Measurements from ENCODE around the gene TF. TPM values are rescaled to one million over a fixed set of nuclear protein-coding genes. Genes with fewer than 3 reads are reported as not detected.

The TF gene
- total RNA-seq, 3 donors from 2014 or later = 3.7 to 8.2 (median 7.9) TPM

DNA sequence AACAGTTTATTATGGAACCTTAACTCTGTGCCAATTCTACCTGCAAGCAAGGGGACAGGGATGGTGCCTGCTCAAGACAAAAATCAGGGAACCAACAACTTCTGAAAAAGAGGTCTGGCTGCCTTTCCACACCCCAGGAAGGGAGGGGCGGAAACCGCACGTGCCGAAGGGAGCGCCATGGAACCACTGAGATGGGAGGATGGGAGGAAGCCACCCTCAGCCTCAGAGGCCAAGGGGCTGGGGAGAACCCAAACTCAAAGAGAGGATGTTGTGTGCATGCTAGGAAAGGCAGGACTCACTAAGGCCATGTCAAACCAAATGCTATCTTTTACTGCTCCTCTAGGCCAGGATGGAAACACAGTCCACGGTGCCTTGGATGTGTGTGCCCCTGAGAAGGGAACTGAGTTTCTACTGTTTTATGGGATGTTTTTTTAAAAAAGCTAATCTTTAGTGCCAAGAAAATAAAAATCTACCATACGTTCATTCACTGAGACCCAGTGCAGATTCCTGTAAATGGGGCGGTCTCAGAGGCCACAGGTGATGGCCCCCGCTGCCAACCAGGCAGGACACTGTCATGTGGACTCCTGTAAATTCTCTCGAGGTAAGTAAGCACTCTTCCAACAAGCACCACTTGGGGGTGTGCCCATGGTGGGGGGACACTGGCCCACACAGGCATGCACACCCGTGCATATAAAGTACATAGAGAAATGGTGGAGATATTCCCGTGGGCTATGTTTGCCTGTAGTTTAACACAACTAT lies 80.0 kb downstream of the TF start:
- H3K9me3 Mint-ChIP-seq = no peaks in the 10 kb centered on the region
- DNase-seq (no peak), ATAC-seq (no peak)
- H3K36me3 Mint-ChIP-seq (ENCODE audit: insufficient read depth) = peaks cover 43% of the 10 kb centered on the region
- H3K27me3 Mint-ChIP-seq (ENCODE audit: low read depth) = no peaks in the 10 kb centered on the region
- no peaks in the 10 kb centered on the region for H3K4me1 Mint-ChIP-seq (ENCODE audit: low read depth)
- no peak overlapping the region for H3K4me3 Mint-ChIP-seq

DNA sequence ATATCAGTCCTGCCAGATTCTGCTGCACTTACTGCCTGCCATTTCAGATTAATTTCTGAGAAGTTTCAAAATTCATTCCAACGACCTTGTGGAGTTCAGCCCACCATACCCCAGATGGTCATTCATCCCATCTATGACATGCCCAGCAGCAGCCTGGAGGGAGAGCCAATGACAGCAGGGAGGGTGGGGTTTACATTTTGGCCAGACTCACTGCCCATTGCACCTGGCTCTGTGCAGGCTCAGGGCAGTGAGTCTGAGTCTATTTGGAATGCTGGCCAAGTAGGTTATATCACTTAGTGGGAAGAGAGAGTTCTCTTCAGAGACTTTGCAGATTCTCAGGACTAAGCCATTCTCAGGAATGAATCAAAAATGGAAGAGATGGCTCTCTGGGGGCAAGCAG lies 80.9 kb downstream of the TF start:
- ATAC-seq = no peak
- no peaks in the 10 kb centered on the region for H3K9me3 Mint-ChIP-seq
- no peaks in the 10 kb centered on the region for H3K27me3 Mint-ChIP-seq (ENCODE audit: low read depth)
- H3K36me3 Mint-ChIP-seq (ENCODE audit: insufficient read depth) = peaks cover 36% of the 10 kb centered on the region
- no peak for DNase-seq
- H3K4me1 Mint-ChIP-seq (ENCODE audit: low read depth) = no peaks in the 10 kb centered on the region
- no peak overlapping the region for H3K4me3 Mint-ChIP-seq

DNA sequence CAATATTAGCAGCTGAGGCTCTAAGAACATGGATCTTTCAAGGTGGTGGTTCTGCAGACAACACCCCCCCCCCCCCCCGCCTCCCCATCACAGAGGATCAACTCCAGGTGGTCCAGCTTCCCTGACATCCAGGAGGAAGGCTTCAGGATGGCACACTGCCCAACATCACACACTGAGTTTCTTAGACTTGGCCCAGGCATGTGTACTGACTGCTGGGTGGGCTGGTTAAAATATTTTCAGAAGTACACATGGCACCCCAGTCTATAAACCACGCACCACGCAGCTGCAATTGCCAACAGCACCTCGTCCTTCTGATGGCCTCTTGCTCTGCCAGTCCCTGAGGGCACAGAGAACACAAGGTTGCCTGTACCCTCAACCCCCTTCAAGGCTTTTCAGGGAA lies 81.5 kb downstream of the TF start:
- Mint-ChIP-seq H3K36me3 (ENCODE audit: insufficient read depth) (peaks cover 32% of the 10 kb centered on the region), H3K9me3 (no peaks in the 10 kb centered on the region), H3K4me3 (no peak overlapping the region), H3K4me1 (ENCODE audit: low read depth) (no peaks in the 10 kb centered on the region), H3K27me3 (ENCODE audit: low read depth) (no peaks in the 10 kb centered on the region)
- DNase-seq = no peak
- no peak for ATAC-seq

DNA sequence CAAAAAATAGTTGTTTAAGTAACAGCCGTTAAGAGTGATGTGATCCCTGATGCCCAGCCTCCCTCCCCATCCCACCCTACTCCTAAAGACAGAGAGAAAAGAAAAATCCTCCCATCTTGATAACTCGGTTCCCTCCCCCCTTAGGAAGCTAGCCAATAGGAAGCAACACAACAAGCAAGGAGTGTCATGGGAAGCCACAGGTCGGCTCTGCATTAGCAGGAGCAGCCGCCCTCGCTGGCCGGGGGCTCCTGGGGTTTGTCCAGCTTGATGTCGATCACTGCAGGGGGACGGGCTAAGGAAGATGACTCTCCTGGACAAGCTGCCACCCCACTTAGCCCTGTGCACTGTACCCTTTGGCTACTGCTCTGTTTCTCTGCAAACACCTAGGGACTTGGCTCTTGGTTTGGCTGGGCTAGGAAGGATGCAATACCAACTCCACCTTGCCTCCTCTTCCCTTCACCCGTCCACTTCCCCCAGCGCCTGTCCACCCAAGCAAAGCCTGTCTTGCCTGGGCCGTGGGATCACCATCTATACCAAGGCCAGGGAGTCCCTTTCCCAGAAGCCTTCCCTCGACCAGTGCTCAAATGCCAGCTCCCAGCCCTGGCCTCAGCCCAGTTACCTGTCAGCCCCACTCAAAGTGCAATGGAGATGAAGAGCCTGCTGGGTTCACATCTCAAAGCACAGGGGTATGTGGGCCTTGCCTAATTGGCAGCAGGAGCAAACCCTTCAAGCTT lies 82.5 kb downstream of the TF start:
- Mint-ChIP-seq H3K4me3 (no peak overlapping the region), H3K36me3 (ENCODE audit: insufficient read depth) (peaks cover 23% of the 10 kb centered on the region), H3K9me3 (no peaks in the 10 kb centered on the region), H3K4me1 (ENCODE audit: low read depth) (no peaks in the 10 kb centered on the region), H3K27me3 (ENCODE audit: low read depth) (no peaks in the 10 kb centered on the region)
- DNase-seq = no peak
- ATAC-seq = no peak

DNA sequence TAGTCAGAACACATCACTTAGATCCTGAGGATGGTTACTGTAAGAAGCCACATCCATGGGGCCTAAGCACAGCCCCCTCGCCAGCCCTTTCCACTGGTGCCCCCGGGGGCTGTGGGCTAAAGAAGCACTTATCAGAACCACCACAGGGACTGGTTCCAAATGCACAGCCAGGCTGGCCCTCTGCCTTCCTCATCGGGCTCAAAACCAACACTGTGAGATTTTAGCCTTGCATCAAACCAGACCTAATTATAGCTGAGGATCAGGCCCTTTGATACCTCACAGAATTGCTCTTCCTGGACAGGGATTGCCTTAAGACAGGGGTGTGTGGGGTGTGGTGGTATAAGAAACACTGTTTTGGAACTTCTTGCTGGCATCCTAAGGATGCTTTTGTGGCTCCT lies 83.1 kb downstream of the TF start:
- no peak for ATAC-seq
- Mint-ChIP-seq H3K4me3 (no peak overlapping the region), H3K9me3 (no peaks in the 10 kb centered on the region), H3K27me3 (ENCODE audit: low read depth) (no peaks in the 10 kb centered on the region), H3K4me1 (ENCODE audit: low read depth) (no peaks in the 10 kb centered on the region), H3K36me3 (ENCODE audit: insufficient read depth) (peaks cover 19% of the 10 kb centered on the region)
- no peak for DNase-seq

DNA sequence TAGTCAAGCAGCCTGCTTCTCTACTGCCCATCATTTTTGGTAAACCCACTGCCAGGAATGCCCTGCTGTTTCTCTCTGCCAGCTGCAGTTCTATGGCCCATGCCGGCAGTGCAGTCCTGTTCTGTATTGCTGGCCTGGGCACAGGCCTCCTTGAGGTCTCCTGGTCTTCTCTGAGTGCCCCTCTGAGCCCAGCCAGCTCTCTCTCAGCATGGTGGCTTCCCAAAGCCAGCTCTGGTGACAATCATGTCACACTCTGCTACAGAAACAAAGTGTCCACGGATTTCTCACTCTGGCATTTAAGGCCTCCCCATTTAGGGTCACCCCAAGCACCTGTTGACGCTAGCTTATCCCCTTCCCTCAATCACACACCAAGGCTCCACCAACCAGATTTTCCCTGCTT lies 83.9 kb downstream of the TF start:
- ATAC-seq = no peak
- no peak overlapping the region for H3K4me3 Mint-ChIP-seq
- H3K9me3 Mint-ChIP-seq = no peaks in the 10 kb centered on the region
- peaks cover 14% of the 10 kb centered on the region for H3K36me3 Mint-ChIP-seq (ENCODE audit: insufficient read depth)
- no peaks in the 10 kb centered on the region for H3K27me3 Mint-ChIP-seq (ENCODE audit: low read depth)
- no peak for DNase-seq
- H3K4me1 Mint-ChIP-seq (ENCODE audit: low read depth) = no peaks in the 10 kb centered on the region

DNA sequence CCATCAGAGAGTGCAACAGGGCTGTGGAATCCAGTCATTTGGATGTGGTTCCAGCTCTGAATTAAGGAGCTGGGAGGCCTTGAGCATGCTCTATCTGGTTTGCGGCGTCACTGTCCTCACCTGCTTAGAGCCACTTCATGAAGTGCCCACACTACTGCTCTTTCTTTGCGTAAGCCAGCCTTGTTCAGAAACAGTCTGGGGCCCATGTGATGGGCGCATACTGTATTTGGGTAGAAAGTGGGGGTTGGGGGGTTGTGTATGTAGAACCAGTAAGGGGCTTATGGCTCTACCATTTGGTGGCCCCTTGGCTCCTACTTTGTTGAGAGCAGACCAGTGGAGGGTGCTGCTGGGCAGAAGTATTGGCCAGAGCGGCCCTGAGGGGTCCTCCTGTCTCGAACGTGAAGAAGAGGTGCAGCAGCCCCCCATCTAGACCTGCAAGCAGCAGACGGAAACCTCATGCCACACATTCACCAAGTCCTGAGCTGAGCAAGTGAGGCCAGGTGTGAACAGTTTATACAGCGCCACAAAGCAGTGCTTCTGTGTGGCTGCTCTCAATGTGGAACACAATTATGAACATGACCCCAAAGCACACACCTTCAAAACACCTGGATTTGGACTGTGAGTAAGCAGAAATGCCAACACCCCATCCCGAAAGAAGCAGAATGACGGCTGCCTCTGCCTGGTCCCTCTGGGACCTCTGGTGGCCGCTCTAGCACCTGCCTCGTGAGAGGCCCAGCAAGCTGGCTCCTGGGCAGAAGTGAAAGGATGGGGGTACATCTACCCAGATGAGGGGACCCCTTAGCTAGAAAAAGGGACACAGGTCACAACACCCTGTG lies 86.0 kb downstream of the TF start:
- no peaks in the 10 kb centered on the region for H3K4me1 Mint-ChIP-seq (ENCODE audit: low read depth)
- no peak for DNase-seq
- no peaks in the 10 kb centered on the region for H3K27me3 Mint-ChIP-seq (ENCODE audit: low read depth)
- H3K9me3 Mint-ChIP-seq = no peaks in the 10 kb centered on the region
- no peaks in the 10 kb centered on the region for H3K36me3 Mint-ChIP-seq (ENCODE audit: insufficient read depth)
- no peak overlapping the region for H3K4me3 Mint-ChIP-seq
- no peak for ATAC-seq

DNA sequence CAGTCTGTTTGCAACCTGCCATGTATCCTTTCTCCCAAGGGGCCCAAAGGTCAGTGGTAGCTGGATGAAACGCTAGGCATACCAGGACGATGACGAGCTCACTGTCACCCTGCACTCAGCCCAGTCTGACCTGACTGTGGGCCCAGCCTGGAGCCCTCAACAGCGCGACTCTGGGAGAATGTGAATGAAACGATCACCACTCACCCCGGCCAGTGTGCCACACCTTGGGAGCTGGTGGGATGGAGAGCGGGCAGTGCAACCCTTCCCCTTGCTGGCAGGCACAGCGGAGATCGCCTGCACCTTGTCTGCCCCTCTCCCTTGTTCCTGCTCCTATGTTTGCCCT lies 86.6 kb downstream of the TF start:
- Mint-ChIP-seq H3K27me3 (ENCODE audit: low read depth) (no peaks in the 10 kb centered on the region), H3K4me1 (ENCODE audit: low read depth) (no peaks in the 10 kb centered on the region), H3K4me3 (no peak overlapping the region), H3K36me3 (ENCODE audit: insufficient read depth) (no peaks in the 10 kb centered on the region), H3K9me3 (no peaks in the 10 kb centered on the region)
- DNase-seq = no peak
- no peak for ATAC-seq

DNA sequence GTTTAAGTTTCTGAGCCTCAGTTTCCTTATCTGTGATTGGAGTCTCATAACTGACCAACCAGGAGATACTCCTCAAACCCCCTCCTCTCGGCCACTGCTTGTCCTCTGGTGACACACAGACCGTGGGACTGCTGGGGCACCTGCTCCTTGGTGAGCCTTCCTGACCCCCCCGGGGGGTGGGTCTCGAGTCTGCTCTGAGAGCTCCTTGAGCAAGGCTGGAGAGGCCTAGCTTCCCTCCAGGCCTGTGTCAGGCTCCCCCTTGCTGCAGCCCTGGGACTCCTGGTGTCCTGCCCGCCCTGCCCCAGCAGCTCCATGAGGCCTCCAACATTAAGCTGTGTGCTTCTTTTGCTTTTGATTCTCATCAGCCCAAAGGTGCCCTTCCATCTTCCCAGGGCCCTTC lies 87.1 kb downstream of the TF start:
- DNase-seq = no peak
- peak in 1 of 2 donors; percentile 4 for ATAC-seq
- no peaks in the 10 kb centered on the region for H3K4me1 Mint-ChIP-seq (ENCODE audit: low read depth)
- no peak overlapping the region for H3K4me3 Mint-ChIP-seq
- no peaks in the 10 kb centered on the region for H3K36me3 Mint-ChIP-seq (ENCODE audit: insufficient read depth)
- no peaks in the 10 kb centered on the region for H3K9me3 Mint-ChIP-seq
- no peaks in the 10 kb centered on the region for H3K27me3 Mint-ChIP-seq (ENCODE audit: low read depth)

DNA sequence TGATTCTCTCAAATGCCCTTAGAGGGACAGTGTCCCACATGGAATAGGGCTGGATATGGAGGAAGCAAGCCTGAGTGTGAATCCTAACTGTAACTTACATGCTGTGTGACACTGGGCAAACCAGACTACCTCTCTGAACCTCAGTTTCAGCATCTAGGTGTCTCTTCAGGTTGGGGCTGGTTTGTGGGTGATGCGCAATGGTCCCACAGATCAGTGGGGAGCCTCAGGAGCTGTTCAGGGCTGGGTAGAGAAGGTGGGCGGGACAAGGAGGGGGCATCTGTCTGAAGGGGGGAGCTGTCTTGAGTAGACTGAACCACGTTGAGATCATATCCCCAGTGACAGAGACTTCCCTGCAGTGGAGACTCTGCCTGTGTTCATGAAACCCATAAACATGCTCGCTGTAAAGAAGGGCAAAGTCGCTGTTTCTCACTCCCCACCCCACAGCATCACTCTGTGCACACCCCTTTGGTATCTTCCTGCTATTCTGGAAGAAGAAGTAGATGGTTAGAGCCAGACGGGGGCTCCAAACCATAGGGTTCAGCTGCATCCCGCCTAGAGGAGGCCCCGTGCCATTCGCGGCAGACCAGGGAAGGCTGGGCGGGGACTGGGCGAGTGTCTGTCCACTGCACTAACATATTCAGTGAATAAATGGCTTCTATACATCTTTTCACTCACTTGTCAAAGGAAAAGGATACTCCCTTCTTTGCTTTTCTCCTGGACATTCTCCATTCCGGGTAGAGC lies 87.9 kb downstream of the TF start:
- DNase-seq (no peak), ATAC-seq (no peak)
- Mint-ChIP-seq H3K9me3 (no peaks in the 10 kb centered on the region), H3K4me1 (ENCODE audit: low read depth) (no peaks in the 10 kb centered on the region), H3K4me3 (no peak overlapping the region), H3K36me3 (ENCODE audit: insufficient read depth) (no peaks in the 10 kb centered on the region), H3K27me3 (ENCODE audit: low read depth) (no peaks in the 10 kb centered on the region)

DNA sequence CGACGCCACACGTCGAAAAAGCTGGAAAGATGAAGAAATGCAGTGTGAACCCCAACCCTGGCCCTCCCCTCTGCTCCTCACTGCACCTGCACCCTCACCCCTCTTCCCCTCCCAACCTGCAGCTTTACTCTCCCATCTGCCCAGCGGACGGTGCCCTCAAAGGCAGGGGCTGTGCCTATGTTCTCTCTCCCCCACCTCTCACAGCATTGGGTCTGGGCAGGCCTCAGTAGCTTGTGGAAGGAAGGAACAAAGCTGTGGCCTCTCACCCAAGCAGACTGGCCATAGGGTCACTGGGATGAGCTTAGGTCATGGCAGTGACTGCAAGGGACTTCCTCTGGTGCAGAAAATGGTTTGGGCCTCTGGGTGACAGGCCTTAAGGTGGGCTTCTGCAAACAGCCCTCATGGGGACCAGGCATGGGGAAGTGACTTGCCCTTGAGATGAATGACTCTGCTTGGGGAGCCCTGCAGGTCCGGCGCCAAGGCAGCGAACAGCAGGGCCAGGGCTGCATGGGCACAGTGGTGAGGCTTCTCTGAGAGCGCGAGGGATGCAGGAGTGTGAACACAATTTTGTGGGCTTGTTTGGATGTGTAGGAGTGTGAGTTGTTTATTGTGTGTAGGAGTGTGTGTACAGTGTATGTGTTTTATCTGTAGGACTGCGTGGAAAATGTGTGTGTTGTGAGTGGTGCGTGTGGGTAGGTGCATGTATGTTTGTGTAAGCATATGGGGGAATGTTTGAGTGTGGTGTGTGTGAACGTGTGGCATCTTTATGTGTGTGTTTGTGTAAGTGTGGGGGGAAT lies 88.6 kb downstream of the TF start:
- ATAC-seq = no peak
- Mint-ChIP-seq H3K4me3 (no peak overlapping the region), H3K36me3 (ENCODE audit: insufficient read depth) (no peaks in the 10 kb centered on the region), H3K27me3 (ENCODE audit: low read depth) (no peaks in the 10 kb centered on the region), H3K4me1 (ENCODE audit: low read depth) (no peaks in the 10 kb centered on the region), H3K9me3 (no peaks in the 10 kb centered on the region)
- no peak for DNase-seq

DNA sequence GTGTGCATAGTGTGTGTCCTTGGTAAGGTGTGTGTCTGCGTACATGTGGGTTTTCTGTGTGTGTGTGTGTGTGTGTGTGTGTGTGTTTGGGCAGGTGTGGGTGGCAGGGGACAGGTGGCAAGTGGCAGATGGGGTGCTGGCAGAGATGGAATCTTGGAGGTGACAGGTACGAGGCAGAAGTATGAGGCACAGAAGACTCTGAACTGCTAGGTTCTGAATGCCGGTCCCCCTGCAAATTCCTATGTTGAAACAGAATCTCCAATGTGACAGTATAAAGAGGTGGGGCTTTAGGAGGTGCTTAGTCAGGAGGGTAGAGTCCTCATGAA lies 89.2 kb downstream of the TF start:
- Mint-ChIP-seq H3K4me3 (no peak overlapping the region), H3K27me3 (ENCODE audit: low read depth) (no peaks in the 10 kb centered on the region), H3K9me3 (no peaks in the 10 kb centered on the region), H3K4me1 (ENCODE audit: low read depth) (no peaks in the 10 kb centered on the region), H3K36me3 (ENCODE audit: insufficient read depth) (no peaks in the 10 kb centered on the region)
- DNase-seq (no peak), ATAC-seq (no peak)

DNA sequence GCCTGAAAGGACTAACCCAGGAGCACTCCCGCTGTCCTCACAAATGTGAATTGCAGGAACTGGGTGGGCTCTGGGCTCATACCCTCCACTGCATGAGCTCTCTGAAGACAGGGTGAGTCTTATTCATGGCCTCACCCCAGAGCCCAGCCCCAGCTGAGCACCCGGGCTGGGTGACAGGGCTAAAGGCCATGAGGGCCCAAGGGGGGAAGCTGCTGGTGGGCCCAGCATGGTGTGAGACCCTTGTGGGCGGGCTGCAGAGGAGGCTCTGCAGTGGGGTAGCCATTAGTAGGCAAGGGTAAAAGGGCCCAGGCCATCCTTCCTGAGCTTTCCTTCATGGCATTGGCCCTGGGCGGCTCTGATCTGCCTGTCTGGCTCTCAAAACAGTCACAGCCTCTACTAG lies 89.8 kb downstream of the TF start:
- H3K9me3 Mint-ChIP-seq = no peaks in the 10 kb centered on the region
- no peaks in the 10 kb centered on the region for H3K4me1 Mint-ChIP-seq (ENCODE audit: low read depth)
- DNase-seq = no peak
- ATAC-seq = no peak
- H3K36me3 Mint-ChIP-seq (ENCODE audit: insufficient read depth) = no peaks in the 10 kb centered on the region
- no peaks in the 10 kb centered on the region for H3K27me3 Mint-ChIP-seq (ENCODE audit: low read depth)
- H3K4me3 Mint-ChIP-seq = no peak overlapping the region

All from activated T-cell treated with anti-CD3 and anti-CD28 coated beads, Interleukin-2, amount 50 U/mL, for 4 hours (primary cell).